Measurements from ENCODE around the gene ZNF436. TPM values are rescaled to one million over a fixed set of nuclear protein-coding genes. Genes with fewer than 3 reads are reported as not detected.

Gene ZNF436
- total and polyA plus RNA-seq, 2 of the 8 experiments (the other 6 are each of a cell fraction or from before 2014, with no cell fraction given) = 0.65 to 1.8 TPM

DNA sequence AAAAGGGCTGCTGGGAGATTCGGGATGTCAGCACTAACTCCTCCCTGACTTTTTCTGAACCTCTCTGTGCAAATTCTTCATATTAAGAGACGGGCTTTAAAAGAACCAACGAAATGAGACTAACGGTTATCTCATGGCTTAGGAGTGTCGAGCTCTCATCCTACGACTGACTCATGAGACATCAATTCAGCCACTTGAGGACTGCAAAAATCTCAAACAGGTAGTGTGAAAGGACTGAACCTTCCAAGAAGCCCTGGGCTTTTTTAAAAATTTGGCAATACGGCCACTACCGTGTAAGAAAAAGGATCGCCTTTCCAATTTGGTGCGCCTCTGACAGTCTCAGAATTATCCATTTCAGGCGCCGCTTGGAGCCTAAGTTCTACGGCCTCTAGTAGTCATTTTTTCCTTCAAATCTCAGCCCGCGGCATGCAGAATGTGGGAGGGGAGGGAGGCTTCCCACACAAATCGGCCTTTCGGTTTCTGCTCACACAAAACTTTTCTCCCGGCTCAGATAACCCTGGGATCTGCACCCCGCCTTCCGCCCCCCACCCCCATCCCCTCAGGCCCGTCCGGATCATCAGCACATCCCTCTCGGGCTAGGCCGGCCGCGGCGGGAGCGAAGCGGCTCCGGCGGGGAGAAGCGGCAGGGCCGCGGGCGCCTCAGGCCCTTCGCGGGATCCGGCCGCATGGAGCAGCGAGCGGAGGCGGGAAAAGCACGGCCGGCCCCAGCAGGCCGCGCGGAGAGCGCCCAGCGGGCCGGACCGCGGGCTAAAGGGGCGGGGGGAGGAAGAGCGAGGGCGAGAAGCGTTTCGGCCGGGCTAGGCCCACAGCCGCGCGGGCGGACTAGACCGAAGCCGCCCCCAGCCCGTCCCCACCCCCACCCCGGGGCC, 26.2 kb downstream of the ZNF436 start:
- peaks cover 17 to 34% of the 10 kb centered on the region in 2 experiments for H4K20me1 ChIP-seq (replicated peaks in 1 of 2; ENCODE audit: control insufficient read depth in 1 of 2, insufficient read depth in 2 of 2, low read length in 2 of 2)
- H2BK5ac ChIP-seq (ENCODE audit: low read depth, low read length) = peak overlapping the region; percentile 79
- CTCF ChIA-PET (ENCODE audit: partially characterized antibody) = interaction anchor here (1.0 to 1.1 kb wide), 2 partner anchors 60 to 324 kb away, joined by 3 to 4 read pairs; no protein-coding TSS in a partner anchor
- H3K23ac ChIP-seq (ENCODE audit: insufficient read length) = no peak overlapping the region
- no peak overlapping the region for H2BK12ac ChIP-seq (ENCODE audit: low read depth, low read length)
- peaks cover 0 to 3% (median under 1%) of the 10 kb centered on the region in 4 experiments; a peak in 1 of 8 replicates for H3K36me3 ChIP-seq (ENCODE audit: control insufficient read depth in 2 of 4, insufficient read depth in 4 of 4, low read length in 3 of 4)
- peak overlapping the region; percentile 90 to 98 (median 94) for H3K9ac ChIP-seq (replicated peaks in 1 of 4; ENCODE audit: extremely low read depth in 1 of 4, low read depth in 3 of 4, low read length in 3 of 4)
- H3K4me1 ChIP-seq (replicated peaks in 1 of 4; ENCODE audit: control insufficient read depth in 3 of 4, insufficient read depth in 4 of 4, low read length in 3 of 4) = peaks cover 0 to 8% (median 3%) of the 10 kb centered on the region in 4 experiments; a peak in 1 of 7 replicates
- 1% methylated on average over 32 of the region's 66 CpGs; no CpG with 5 or more reads in 1 of the 2 experiments for WGBS, 2 experiments (ENCODE audit: extremely low coverage in 1 of 2, insufficient coverage in 1 of 2, insufficient read length in 1 of 2, insufficient replicate concordance in 2 of 2, low coverage in 1 of 2, low lambda C conversion rate in 2 of 2, missing lambda C conversion rate in 1 of 2)
- no peaks in the 10 kb centered on the region for H3K79me1 ChIP-seq (ENCODE audit: low read depth, low read length)
- H2BK20ac ChIP-seq (ENCODE audit: low read length) = no peak overlapping the region
- H2AK5ac ChIP-seq (ENCODE audit: low read depth, low read length) = no peak overlapping the region
- H2BK120ac ChIP-seq (replicated peaks; ENCODE audit: low read depth, low read length) = no peak overlapping the region
- no peak overlapping the region for H3K4ac ChIP-seq (replicated peaks; ENCODE audit: insufficient read length, low read depth, low read length)
- DNase-seq (ENCODE audit: low read depth in 1 of 2, low spot score in 2 of 2) (no peak), FAIRE-seq (no peak)
- H3K9me3 ChIP-seq (ENCODE audit: insufficient read depth in 2 of 2, low read depth in 1 of 2, low read length in 1 of 2) = no peaks in the 10 kb centered on the region
- H3K4me2 ChIP-seq (ENCODE audit: insufficient read depth in 1 of 2, low read depth in 2 of 2, low read length in 2 of 2) = peak overlapping the region; percentile 79 to 83
- no peak overlapping the region for H3K14ac ChIP-seq (ENCODE audit: insufficient read length)
- no peak overlapping the region for H4K91ac ChIP-seq (replicated peaks; ENCODE audit: insufficient read length, low read length)
- H4K5ac ChIP-seq (ENCODE audit: insufficient read length, low read depth, low read length) = peak overlapping the region; percentile 73
- peak overlapping the region; percentile 97; the same call in 1 of the 2 replicates for H4K8ac ChIP-seq (ENCODE audit: extremely low read depth, insufficient read depth, low read length)
- H3K4me3 ChIP-seq (ENCODE audit: extremely low read depth in 1 of 4, insufficient read depth in 2 of 4, low read depth in 3 of 4, low read length in 4 of 4) = peak overlapping the region; percentile 77 to 91 (median 90)
- peaks cover 8% of the 10 kb centered on the region for H3K23me2 ChIP-seq (ENCODE audit: low read depth, low read length)
- POLR2A ChIA-PET (ENCODE audit: partially characterized antibody) = interaction anchor here (0.5 to 3.2 kb wide), 21 partner anchors 9 to 180 kb away, joined by 3 to 23 read pairs (median 5); partner anchors contain the start of genes TCEA3 and ZNF436
- peaks cover 0 to 21% (median 10%) of the 10 kb centered on the region in 4 experiments; a peak in 6 of 7 replicates for H3K27me3 ChIP-seq (replicated peaks in 1 of 4; ENCODE audit: control insufficient read depth in 3 of 4, extremely low read depth in 1 of 4, insufficient read depth in 3 of 4, low read length in 3 of 4)
- H3K79me2 ChIP-seq (ENCODE audit: control insufficient read depth in 1 of 2, insufficient read depth in 2 of 2, low read length in 2 of 2) = peaks cover 41 to 53% of the 10 kb centered on the region in 2 experiments
- peak overlapping the region; percentile 85 for H3K27ac ChIP-seq (ENCODE audit: low read depth, low read length)
- H3K18ac ChIP-seq (ENCODE audit: extremely low read depth, low read length) = peak overlapping the region; percentile 79; the same call in 1 of the 2 replicates
- no peak overlapping the region for H2BK15ac ChIP-seq (ENCODE audit: low read length)
- no peak overlapping the region for H3K56ac ChIP-seq (replicated peaks; ENCODE audit: insufficient read length, low read depth, low read length)
- H2AFZ ChIP-seq (ENCODE audit: low read length) = no peak overlapping the region
- no peak for TF ChIP-seq CTBP2 (IDR thresholded peaks at IDR 0.05; ENCODE audit: borderline replicate concordance, insufficient read depth, insufficient read length, low read length)
- TF ChIP-seq TEAD4 (IDR thresholded peaks at IDR 0.05; ENCODE audit: low read depth, low read length) = no peak
- TF ChIP-seq, protein P1, sequence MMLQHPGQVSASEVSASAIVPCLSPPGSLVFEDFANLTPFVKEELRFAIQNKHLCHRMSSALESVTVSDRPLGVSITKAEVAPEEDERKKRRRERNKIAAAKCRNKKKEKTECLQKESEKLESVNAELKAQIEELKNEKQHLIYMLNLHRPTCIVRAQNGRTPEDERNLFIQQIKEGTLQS (IDR thresholded peaks at IDR 0.05; ENCODE audit: insufficient read depth, low read depth, low read length) = no peak
- TF ChIP-seq RFX5 (IDR thresholded peaks at IDR 0.05; ENCODE audit: borderline replicate concordance, low read depth, low read length) = no peak
- no peak for TF ChIP-seq SUZ12 (IDR thresholded peaks at IDR 0.05; ENCODE audit: low read length)
- 0 out of 2 replicates have a peak, but pooled peaks have one; percentile 72 for TF ChIP-seq PHF8 (conservative IDR thresholded peaks at IDR 0.05; ENCODE audit: low read depth, low read length)
- no peak for TF ChIP-seq JUND (IDR thresholded peaks at IDR 0.05; ENCODE audit: low read length)
- peak; percentile 96 for TF ChIP-seq E2F6 (IDR thresholded peaks at IDR 0.05)
- TF ChIP-seq SIX5 (IDR thresholded peaks at IDR 0.05; ENCODE audit: low read depth, low read length) = no peak
